Stimulated activated CD4-positive, alpha-beta T cell treated with anti-CD3 and anti-CD28 coated beads, Interleukin-12 subunit alpha, Interleukin-12 subunit beta, amount 100 ng/mL, for 4 hours (primary cell): ENCODE measurements around the gene SPON1.
"Not testable (repeated sequence)": the region's sequence is repeated elsewhere in the genome, so short reads cannot be mapped to it uniquely, and the experiment has no call there.

Experiments
- DNase-seq: peaks from one replicate; pipeline ENCODE4 v3.0.0-alpha.2; 2020

SPON1 gene

DNA sequence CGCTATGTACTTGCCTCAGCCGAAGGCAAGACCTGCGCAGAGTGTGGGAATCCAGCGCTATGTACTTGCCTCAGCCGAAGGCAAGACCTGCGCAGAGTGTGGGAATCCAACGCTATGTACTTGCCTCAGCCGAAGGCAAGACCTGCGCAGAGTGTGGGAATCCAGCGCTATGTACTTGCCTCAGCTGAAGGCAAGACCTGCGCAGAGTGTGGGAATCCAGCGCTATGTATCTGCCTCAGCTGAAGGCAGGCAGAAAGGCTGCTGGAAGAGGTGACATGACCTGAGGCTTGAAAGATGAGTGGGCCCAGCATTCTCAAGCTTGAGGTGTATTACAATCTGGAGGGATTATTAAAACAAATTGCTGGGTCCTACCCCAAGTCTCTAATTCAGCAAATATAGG, 290.0 kb downstream of the SPON1 start:
- DNase-seq, result not testable (repeated sequence)

DNA sequence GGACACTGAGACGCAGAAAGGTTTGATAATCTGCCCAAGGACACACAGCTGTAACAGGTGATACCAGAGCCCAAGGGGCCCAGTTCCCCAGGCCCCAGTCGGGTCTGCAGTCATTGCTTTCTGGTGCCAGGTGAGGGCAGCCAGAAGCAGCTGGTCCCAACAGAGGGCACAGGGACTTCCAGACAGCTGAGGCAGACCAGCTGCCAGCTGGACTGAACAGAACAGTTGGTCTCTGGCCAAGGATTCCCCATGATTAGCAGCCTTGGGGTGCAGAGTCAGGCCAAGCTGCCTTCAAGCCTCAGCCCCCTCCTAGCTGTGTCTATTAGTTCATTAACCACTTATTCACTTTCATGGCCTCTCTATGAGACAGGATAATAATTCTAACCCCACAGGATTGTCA, 290.9 kb downstream of the SPON1 start:
- no peak for DNase-seq

DNA sequence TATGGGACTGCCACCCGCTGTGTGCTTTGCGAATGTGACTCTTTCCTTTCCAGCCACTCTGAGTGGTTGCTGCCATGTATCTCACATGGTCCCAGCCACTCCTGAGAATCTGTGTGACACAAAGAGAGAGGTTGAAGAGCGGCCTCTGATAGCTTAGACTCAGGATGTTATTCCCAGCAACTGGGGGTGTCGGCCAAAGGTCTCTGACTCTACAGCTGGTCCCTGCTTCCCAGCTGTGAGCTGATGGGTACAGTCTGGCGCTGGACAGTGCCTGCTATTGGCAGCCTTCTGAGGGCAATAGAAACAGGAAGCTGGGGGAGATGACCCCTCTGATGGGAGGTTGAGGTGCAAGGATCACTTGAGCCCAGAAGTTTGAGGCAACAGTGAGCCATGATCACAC, 291.3 kb downstream of the SPON1 start:
- DNase-seq, result no peak

DNA sequence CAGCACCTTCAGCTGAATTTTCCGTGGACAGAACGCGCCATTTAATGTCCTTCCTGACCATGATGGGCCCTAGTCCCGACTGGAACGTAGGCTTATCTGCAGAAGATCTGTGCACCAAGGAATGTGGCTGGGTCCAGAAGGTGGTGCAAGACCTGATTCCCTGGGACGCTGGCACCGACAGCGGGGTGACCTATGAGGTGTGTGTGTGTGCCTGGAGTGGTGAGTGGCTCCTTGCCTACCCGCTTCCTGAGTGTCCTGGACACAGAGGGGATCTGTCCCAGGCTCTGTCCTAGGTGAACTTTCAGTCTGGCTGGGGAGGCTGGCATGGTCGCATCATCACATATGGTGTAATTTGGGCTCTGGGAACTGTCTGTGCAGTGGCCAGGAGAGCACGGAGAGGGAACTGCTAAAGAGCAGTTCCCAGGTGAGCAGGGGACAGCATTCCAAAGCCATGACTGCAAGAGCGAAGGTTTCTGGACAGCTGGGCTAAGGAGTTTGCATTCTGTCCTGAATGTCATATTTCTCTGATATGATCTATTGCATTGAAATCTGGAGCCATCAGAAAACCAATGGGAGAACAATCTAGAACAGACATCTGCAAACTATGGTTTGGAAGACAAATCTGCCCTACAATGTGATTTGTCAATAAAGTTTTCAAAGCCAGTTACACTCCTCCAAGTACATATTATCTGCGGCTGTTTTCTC, 292.2 kb downstream of the SPON1 start:
- DNase-seq, result no peak

DNA sequence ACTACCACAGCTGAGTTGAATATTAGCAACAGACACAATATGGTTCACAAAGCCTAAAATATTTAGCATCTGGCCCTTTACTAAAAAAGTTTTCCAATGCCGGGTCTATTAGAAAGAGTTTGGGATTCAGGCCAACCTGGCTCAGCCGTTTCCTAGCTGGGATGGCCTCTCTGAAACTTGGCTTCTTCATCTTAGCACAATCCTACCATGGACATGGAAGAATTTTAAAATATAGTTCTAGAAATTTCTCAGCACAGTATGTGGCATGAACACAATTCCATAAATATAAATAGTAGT, 292.7 kb downstream of the SPON1 start:
- DNase-seq, result no peak

DNA sequence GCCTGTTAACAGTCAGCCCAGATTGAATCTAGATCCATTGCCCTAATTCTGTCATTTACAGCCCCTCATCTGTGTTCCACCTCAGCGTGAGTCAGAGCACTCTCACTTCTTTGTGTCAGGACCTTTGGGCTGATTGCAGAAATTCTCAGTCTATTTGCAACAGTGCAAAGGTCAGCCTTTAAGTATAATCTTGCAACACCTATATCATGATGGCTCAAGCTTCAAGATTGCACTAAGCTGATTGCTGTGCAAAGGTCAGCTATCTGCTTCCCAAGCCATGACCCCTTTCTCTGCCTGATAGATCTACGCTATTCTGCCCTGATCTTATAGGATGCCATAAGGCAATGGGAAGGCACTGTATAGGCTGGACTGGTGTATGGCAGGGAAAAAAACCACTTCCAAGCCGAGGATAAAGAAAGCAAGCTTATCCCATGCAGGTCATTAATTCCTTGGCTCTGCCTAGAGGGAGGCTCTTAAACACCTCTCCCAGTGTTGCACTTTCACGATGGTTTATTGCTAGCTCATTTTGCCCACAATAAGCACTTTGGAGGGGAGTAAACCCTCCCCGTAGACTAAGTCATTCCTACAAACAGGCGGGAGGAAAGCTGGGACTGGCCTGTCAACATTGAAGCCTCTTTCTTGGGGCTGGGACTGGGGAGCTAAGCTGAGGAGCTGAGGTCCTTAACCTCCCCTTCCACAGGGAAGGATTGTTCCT, 295.9 kb downstream of the SPON1 start:
- DNase-seq, result no peak

DNA sequence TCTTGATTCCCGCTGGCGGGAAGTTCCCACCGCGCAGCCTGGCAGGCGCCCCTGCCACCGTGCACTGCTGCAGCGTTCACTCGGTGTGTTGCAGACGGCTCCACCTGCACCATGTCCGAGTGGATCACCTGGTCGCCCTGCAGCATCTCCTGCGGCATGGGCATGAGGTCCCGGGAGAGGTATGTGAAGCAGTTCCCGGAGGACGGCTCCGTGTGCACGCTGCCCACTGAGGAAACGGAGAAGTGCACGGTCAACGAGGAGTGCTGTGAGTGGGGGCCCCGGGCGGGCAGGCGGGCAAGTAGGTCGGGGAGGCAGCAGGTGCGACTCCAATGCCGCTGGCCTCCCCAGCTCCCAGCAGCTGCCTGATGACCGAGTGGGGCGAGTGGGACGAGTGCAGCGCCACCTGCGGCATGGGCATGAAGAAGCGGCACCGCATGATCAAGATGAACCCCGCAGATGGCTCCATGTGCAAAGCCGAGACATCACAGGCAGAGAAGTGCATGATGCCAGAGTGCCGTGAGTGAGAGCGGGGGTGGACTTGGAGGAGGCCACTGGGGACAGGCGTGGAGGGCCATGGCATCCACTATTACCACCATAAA, 296.8 kb downstream of the SPON1 start:
- DNase-seq, result no peak

DNA sequence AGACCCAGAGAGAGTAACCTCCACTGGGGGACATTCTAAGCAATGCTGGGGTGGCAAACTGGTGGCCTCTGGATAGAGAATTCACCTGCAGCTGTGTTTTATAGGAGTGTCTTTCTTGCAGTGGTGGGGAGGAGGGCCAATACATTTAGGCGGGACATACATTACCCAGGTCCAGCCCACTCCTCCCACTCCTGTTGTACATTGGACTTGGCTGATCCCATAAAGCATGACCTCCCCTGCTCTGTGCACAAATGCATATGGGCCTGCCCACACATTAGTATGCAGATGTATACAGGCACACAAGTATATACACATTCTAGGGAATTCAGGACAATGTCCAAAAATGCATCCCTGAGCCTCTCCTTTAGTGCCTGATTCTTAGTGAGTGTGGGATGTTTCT, 297.4 kb downstream of the SPON1 start:
- no peak for DNase-seq

DNA sequence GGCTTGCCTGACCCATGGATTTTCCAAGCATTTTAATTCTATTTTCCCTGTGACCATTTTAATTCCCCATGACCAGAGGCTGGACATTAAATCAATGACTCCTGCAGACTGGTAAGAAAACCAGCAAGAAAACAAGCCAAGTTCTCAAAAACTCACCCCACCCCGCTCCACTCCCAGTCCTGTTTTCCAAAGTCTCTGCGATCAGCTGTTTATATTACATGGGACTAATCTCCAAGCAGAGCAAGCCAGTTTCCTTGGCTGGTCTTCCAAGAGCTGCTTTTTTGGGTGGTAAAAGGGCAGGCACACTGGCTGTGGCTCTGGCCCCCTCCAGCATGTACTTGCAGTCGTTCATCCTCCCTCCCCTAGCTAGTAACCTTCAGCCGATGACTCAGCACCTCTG, 298.5 kb downstream of the SPON1 start:
- DNase-seq, result no peak

DNA sequence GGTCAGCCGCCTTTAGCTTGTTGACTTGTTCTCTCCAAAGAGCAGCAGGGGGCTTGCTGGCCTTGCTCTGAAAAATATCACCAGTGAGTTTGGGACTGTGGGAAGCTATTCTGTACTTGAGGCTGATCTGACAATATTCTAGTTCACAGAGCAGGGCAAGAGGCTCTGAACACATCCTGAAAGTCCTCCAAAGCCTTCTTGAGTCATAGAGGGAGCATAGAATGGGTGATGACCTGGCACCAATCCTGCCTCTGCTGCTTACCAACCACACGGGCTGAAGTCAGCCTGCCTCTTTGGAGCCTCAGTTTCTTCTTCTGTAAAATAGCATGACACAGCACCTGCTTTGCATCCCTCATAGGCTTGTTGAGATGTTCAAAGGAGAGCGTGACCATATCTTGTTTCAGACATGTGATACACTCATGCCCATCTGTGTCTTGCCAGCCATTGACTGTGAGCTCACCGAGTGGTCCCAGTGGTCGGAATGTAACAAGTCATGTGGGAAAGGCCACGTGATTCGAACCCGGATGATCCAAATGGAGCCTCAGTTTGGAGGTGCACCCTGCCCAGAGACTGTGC, 299.8 kb downstream of the SPON1 start:
- no peak for DNase-seq

DNA sequence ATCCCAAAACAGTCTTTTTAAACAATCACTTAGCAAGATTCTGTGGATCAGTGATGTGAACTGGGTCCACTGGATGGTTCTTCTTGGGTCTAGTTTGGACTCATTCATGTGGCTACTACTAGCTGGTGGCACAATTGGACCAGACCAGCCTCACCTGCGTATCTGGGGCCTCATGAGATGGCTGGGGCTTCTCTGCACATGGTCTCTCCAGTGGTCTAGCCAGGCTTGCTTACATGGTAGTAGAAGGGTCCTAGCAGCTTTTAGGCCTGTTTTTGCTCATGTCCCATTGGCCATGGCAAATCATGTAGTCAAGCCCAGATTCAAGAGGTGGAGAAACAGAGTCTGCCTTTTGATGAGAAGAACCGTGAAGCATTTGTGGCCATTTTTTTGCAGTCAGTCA, 302.4 kb downstream of the SPON1 start:
- no peak for DNase-seq

DNA sequence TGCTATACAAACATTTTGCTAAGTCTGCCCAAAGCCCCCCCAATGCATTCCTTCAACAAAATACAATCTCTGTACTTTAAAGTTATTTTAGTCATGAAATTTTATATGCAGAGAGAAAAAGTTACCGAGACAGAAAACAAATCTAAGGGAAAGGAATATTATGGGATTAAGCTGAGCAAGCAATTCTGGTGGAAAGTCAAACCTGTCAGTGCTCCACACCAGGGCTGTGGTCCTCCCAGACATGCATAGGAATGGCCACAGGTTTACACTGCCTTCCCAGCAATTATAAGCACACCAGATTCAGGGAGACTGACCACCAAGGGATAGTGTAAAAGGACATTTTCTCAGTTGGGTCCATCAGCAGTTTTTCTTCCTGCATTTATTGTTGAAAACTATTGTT, 304.1 kb downstream of the SPON1 start:
- no peak for DNase-seq

DNA sequence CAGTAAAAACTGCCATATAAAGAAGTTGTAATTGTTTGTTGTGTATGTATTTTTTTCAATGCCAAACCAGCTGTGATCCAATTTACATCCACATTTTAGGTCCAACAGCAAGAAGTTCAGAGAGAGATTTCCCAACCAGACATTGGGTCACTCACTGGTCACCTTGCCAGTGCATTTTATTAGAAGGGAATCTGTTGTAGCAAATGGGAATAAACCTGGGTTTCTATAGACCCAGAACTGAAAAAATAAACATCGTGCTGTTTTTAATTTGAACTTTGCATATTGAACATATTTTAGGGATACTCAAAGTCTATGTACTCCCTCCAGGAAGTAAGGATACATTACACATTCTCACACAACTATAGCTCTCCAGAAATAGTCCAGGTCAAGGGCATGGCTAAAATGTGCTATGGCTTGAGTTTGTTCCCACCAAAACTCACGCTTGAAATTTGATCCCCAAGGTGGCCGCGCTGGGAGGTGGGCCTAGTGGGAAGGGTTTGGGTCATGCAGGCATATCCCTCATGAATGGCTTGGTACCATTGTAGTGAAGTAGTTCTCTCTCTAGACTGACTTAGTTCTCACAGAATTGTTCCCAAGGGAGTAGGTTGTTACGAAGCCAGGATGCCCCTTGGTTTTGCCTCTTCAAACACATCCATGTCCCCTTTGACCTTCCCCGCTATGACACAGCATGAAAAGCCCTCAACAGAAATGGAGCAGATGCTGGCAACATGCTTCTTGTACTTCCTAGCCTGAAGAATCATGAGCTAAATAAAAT, 305.5 kb downstream of the SPON1 start:
- no peak for DNase-seq

DNA sequence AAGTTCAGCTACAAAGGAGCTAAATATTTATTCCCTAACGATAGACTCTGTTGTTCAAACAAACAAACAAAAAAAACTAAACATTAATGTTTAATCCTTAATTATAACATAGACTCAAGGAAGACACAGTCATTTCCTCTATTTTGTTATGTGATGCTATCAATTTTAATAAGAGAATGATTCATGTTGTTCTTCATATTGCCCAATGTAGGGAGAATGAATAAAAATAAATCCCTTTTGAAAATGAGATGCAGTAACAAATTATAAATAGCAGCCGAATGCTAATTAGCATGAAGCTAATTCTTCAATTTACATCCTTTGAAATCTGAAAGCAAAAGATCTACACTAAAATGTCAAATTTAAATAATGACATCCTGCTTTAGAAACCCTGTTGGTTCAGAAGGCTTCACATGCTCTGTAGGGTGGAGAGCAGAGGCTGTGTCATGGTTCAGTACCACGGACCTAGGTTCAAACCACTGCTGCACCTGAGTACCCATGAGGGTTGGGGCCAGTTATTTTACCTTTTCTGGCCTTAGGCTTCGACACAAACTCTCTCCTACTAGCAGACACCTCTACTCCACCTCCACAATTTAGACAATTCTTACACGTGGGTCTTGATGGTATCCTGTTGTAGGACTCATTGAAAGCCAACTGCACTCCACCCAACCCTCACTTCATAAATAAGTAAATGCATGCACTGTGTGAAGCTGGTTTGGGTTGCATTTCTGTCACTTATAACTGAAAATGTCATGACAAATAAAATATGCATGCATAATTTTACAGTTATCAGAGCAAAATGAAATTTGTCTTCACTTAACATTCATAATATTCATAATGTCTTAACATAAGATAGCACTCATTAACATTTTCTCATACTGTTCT, 307.4 kb downstream of the SPON1 start:
- no peak for DNase-seq

DNA sequence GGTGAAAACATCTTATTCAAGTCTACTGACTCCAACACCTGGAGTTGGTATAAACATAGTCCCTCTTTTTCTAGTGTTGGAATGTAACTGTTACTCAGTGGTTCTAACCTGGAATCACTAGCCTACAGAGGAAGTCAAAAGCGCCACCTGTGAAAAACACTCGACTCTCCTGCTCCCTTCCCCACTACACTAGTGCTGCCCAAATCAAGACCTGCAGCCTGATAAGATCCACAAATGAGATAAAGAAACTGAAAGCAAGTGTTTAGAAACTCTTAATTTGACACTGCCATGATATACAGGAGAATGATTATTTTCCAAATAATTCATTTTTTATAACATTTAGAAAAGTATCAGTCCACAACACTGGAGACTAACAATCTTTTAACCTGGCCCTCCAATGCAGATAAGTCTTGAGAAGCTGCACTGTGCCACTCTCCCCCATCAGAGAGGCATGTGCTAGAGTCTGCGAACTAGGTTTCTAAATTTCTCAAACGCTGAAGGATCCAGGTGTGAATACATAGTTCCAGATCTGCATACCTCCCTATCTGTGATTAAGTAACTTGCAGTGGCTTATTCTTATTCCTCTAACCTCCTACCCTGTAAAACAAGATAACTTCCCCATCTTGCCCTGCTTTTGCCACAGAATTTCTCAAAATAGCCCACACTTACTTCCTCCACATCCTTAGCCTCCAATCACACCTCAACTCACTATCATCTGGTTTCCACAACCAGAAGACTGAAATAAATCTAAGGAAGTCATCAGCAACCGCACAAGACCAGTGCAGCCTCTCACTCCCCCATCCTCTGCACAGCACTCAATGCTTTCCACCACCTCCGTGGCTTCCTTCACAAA, 308.4 kb downstream of the SPON1 start:
- no peak for DNase-seq

DNA sequence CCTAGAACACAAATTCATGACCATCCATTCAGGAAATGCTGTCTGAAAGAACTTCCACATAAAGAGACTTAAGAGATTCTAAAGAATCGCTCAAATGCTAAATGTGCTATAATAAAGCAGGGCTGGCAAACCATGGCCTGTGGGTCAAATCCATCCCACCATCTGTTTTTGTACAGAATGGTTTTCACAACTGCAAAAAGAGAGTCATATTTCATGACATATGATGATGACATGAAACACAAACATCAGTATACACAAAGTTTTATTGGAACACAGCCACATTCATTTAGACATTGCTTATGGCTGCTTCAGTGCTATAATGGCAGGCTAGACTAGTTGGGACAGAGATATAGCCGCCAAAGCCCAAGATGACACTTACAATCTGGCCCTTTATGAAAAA, 311.4 kb downstream of the SPON1 start:
- DNase-seq, result no peak

DNA sequence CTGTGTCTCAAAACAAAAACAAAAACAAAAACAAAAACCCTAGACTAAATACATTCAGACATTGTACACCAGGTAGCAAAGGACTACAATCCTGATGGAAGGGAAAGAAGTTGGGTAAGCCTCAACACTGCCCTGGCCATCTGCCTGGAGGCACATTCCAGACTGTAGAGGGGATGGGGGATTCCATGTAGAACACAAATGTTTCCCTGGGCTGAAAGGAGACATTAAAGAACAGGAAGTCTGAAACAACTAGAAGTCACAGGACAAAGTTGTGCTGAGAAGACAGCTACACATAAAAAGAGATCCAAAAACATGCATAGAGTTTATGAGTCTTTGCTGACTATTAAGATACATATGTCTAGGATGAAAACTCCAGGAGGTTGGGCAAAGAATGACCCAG, 312.6 kb downstream of the SPON1 start:
- DNase-seq, result no peak

DNA sequence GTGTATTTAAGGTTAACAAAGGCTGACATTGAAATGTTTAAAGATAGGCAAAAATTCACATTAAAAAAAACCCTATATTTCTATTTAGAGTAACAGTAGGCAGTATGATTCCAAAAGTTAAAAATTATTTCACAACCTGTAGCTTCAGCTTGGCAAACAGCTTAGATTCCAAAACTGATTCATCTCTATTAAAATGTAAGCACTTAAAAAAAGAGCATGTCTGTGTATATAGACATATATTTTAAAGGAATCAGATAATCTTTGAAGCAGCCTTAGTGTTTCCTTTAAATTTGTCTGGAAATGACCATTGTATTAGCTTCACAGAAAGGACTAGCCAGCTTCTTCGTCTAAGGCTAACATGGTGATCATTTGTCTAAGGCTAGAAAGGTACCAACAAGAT, 316.3 kb downstream of the SPON1 start:
- DNase-seq, result not testable (repeated sequence)

DNA sequence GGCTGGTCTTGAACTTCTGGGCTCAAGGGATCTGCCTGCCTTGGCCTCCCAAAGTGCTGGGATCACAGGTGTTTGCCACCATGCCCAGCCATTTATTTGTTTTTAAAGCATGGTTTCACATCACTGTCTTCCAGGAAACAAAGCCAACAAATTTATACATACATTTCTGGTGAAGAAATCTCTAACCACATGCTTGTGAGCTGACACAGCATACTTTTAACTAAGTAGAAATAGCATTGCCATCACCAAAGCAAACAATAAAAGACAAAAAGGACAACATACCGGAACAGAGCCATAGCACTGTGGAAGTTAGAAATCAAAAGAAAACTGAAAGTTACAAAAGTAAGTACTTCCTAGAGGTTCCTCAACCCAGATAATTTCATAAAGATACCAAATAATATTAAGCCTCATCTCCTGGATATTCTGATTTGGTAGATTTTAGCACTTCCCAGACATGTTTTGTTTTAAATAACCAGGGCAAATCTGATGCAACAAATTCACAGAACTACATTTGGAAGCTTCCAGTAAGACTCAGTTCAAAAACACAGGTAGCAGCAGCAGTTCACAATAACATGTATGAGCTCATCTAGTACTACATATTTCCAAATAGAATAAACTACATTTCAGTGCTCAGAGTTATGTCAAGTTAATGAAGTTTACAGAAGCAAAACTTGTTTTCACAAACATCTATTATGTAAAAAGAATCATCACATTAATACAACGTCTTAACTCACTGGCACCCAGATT, 325.8 kb downstream of the SPON1 start:
- DNase-seq, result no peak

DNA sequence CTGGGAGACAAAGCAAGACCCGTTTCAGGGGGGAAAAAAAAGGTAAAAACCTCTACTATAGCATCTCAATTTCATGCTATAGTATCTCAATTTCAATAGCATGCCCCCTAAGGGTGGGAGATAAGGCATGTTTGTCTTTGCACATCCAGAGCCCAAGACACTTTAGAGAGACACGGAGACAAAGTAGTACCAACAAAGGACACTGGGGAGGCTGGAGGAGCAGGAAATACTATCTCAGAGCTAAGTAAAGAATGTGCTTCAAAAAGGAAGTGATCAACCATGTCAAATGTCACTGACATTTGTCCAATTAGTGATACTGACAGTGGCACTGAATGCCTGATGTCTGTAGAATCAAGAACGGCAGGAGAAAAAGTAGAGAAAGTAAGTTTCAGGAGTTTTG, 327.9 kb downstream of the SPON1 start:
- DNase-seq, result no peak

DNA sequence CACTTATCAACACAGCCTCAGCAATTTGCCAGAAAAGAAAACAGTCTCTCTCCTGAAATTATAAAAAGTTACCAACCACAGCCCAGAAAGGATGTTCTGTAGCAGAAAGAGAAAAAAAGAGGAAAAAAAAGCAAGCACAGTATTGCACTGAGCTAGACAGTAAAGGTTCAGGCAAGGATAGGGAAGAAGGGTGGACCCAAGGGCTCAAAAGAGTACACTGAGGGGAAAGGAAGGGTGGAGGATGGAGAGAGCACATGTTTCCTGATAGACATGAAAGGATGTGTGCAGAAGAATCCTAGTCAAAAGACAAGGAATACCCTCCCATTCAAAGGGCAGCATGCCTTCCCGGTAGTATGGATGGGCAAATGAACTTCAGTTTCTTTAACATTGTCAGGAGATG, 337.4 kb downstream of the SPON1 start:
- no peak for DNase-seq
